ENCODE data around the gene MCM5.

GRCh38 chr22:35407362-35407761, 7.4 kb downstream of the MCM5 start:
- TF ChIP-seq POLR2A (IDR thresholded peaks at IDR 0.05) = no peak
- no peak for TF ChIP-seq CTCF (IDR thresholded peaks at IDR 0.05)
